Measurements from ENCODE around the gene PLXNB2. TPM values are rescaled to one million over a fixed set of nuclear protein-coding genes. Genes with fewer than 3 reads are reported as not detected.

Gene PLXNB2
- total and polyA plus RNA-seq, 7 experiments from 2014 or later: 0.05 to 138 (median 3.5) TPM

GRCh38 chr22:50266994-50267393 is 40.5 kb downstream of the PLXNB2 start:
- Histone ChIP-seq H3K36me3 (ENCODE audit: control insufficient read depth in 2 of 3, insufficient read depth in 3 of 3, low read length in 3 of 3) (no peaks in the 10 kb centered on the region), H3K27me3 (ENCODE audit: control insufficient read depth in 2 of 2, insufficient read depth in 2 of 2, low read length in 2 of 2) (peaks cover 4% of the 10 kb centered on the region in 2 donors), H3K4me1 (ENCODE audit: control insufficient read depth in 2 of 2, insufficient read depth in 2 of 2, low read length in 2 of 2) (peaks cover 3 to 18% of the 10 kb centered on the region in 2 donors), H3K9me3 (ENCODE audit: control insufficient read depth in 2 of 3, low read length in 3 of 3) (no peaks in the 10 kb centered on the region), H3K27ac (ENCODE audit: low read depth, low read length) (no peak overlapping the region), H3K4me3 (ENCODE audit: low read length) (no peak overlapping the region)
- H3K4me1 Mint-ChIP-seq: peaks cover 0 to 22% (median 14%) of the 10 kb centered on the region in 7 donors
- no peak for DNase-seq
- no peak for ATAC-seq
- H3K27me3 Mint-ChIP-seq: peaks cover 4 to 17% (median 15%) of the 10 kb centered on the region in 5 donors
- CTCF ChIA-PET: interaction anchor here (0.6 kb wide), 1 partner anchor 59 kb away, joined by 3 read pairs; no protein-coding TSS in a partner anchor
- no peaks in the 10 kb centered on the region for H3K9me3 Mint-ChIP-seq
- intact Hi-C loops (cut with micrococcal nuclease): no loop called here
- peak overlapping the region in 1 of 10 donors; percentile 29 for H3K4me3 Mint-ChIP-seq
- H3K27ac Mint-ChIP-seq: no peak overlapping the region
- H3K36me3 Mint-ChIP-seq: peaks cover 0 to 5% (median 0%) of the 10 kb centered on the region in 5 donors
- POLR2A ChIA-PET: interaction anchor here (0.7 kb wide), 1 partner anchor 14 kb away, joined by 3 read pairs; no protein-coding TSS in a partner anchor

DNA sequence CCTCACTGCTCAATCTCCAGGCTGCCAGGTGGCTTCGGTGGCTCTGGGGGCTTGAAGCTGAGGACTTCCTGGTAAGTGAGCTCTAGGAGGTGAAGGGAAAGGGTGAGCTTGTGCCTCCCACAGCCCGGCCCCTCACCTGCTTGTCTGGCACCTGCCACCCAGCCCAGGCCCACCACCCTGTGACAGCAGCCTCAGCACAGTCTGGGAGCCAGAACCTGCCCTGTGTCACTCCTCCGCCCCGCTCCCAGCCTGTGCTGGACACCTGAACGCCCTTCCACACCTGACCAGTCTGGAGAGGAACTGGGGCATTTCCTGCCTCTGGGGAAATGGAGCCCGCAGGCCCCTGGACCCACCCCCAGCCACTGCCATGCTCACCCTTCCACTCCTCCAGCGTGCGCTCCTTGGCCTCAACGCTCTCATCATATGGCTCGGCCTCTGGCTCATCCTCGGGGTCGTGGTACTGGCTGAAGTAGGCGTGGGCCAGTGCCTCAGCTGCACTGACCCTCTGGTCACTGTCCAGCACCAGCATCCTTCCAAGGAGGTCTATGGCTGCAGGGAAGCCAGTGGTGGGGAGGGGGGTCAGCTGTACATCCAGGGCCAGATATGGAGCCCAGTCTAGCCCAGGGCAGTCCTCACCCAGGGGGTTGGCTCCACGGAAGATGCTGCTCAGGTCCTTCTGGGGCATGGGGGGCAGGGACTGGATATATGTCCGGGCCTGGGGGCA is 42.3 kb downstream of the PLXNB2 start:
- Mint-ChIP-seq H3K9me3 (no peaks in the 10 kb centered on the region), H3K36me3 (peaks cover 0 to 5% (median 0%) of the 10 kb centered on the region in 5 donors), H3K27me3 (peaks cover 4 to 16% (median 14%) of the 10 kb centered on the region in 5 donors), H3K4me1 (peaks cover 0 to 20% (median 14%) of the 10 kb centered on the region in 7 donors), H3K27ac (no peak overlapping the region), H3K4me3 (no peak overlapping the region)
- Histone ChIP-seq H3K9me3 (ENCODE audit: control insufficient read depth in 2 of 3, low read length in 3 of 3) (no peaks in the 10 kb centered on the region), H3K4me1 (ENCODE audit: control insufficient read depth in 2 of 2, insufficient read depth in 2 of 2, low read length in 2 of 2) (peaks cover 0 to 11% of the 10 kb centered on the region in 2 donors), H3K27me3 (ENCODE audit: control insufficient read depth in 2 of 2, insufficient read depth in 2 of 2, low read length in 2 of 2) (peaks cover 4% of the 10 kb centered on the region in 2 donors), H3K27ac (ENCODE audit: low read depth, low read length) (no peak overlapping the region), H3K4me3 (ENCODE audit: low read length) (no peak overlapping the region), H3K36me3 (ENCODE audit: control insufficient read depth in 2 of 3, insufficient read depth in 3 of 3, low read length in 3 of 3) (no peaks in the 10 kb centered on the region)
- no peak for DNase-seq
- ChIA-PET CTCF (no interaction called here), POLR2A (no interaction called here)
- no peak for ATAC-seq
- intact Hi-C loops (cut with micrococcal nuclease): no loop called here

DNA sequence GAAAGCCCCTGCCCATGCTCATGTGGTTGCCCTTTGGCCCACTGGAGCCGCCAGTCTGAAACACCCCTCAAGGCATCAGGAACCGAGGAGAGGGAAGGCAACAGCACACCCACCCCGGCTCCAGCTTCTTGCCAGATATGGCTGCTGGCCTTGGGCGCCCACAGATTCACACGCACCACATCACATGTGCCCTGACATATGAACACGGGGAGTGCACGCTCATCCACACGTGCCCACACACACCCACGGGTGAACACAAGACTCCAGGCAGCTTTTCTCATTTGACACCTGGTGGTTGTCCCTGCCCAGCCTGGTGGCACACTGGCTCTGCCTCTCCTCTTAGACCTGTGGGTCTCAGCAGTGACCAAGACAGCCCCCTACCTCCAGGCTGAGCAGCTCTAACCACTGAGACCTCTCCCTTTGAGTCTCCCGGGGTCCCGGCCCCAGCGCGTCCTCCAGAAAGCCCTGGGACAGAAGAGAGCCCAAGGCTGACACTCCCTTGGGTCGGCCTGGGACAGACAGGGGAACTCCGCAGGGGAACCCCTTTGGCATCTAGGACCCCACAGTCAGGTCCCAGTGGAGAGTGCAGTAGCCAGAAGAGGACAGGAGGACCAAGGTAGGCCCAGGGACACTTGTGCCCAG is 43.2 kb downstream of the PLXNB2 start:
- no peaks in the 10 kb centered on the region for H3K9me3 Mint-ChIP-seq
- peaks cover 4% of the 10 kb centered on the region in 2 donors for H3K27me3 ChIP-seq (ENCODE audit: control insufficient read depth in 2 of 2, insufficient read depth in 2 of 2, low read length in 2 of 2)
- H3K27ac ChIP-seq (ENCODE audit: low read depth, low read length): no peak overlapping the region
- no peak for DNase-seq
- ATAC-seq: no peak
- peaks cover 0 to 18% (median 14%) of the 10 kb centered on the region in 7 donors for H3K4me1 Mint-ChIP-seq
- peaks cover 0 to 6% of the 10 kb centered on the region in 2 donors for H3K4me1 ChIP-seq (ENCODE audit: control insufficient read depth in 2 of 2, insufficient read depth in 2 of 2, low read length in 2 of 2)
- CTCF ChIA-PET: no interaction called here
- POLR2A ChIA-PET: no interaction called here
- intact Hi-C loops (cut with micrococcal nuclease): no loop called here
- H3K27ac Mint-ChIP-seq: no peak overlapping the region
- no peaks in the 10 kb centered on the region for H3K36me3 ChIP-seq (ENCODE audit: control insufficient read depth in 2 of 3, insufficient read depth in 3 of 3, low read length in 3 of 3)
- no peak overlapping the region for H3K4me3 ChIP-seq (ENCODE audit: low read length)
- H3K4me3 Mint-ChIP-seq: peak overlapping the region in 1 of 10 donors; percentile 34
- H3K36me3 Mint-ChIP-seq: peaks cover 0 to 5% (median 0%) of the 10 kb centered on the region in 5 donors
- peaks cover 4 to 19% (median 15%) of the 10 kb centered on the region in 5 donors for H3K27me3 Mint-ChIP-seq
- H3K9me3 ChIP-seq (ENCODE audit: control insufficient read depth in 2 of 3, low read length in 3 of 3): no peaks in the 10 kb centered on the region

DNA sequence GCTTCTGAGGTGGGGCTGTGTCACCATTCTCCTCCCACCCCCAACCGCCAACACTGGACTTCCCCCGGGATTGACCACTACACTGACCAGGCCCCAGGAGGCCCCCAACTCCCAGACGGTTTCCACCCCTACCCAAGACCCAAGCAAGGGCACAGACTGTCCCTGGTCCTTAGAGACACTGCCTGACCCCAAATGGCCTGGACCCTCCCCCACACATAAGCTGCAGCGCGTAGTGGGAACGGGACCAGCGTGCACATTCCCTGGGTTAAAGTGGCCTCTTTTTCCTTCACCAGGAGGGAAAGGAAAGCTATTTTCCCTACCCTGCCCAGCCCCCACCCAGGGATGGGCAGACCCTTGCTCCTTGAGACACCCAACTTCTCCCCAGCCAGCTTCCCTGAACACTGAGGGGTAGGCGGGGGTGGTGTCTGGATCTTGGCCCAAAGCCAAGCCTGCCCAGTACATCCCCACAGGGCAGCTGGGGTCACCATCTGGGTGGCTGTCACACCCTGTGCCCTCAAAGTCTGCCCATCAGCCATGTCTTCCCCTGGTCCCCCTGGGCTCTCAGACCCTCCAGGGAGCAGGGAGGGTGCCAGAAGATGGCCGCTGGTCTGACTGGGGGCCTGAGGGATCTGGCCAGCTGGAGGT is 44.4 kb downstream of the PLXNB2 start:
- Mint-ChIP-seq H3K9me3 (no peaks in the 10 kb centered on the region), H3K4me1 (peaks cover 0 to 11% (median 6%) of the 10 kb centered on the region in 7 donors), H3K27ac (no peak overlapping the region), H3K27me3 (peaks cover 4 to 26% (median 15%) of the 10 kb centered on the region in 5 donors), H3K36me3 (peaks cover 0 to 5% (median 0%) of the 10 kb centered on the region in 5 donors), H3K4me3 (no peak overlapping the region)
- ChIA-PET POLR2A (interaction anchor here (1.0 kb wide), 1 partner anchor 12 kb away, joined by 3 read pairs; the partner anchor contains the start of gene HDAC10), CTCF (interaction anchor here (0.6 kb wide), 1 partner anchor 20 kb away, joined by 4 read pairs; no protein-coding TSS in a partner anchor)
- Histone ChIP-seq H3K27me3 (ENCODE audit: control insufficient read depth in 2 of 2, insufficient read depth in 2 of 2, low read length in 2 of 2) (peaks cover 4% of the 10 kb centered on the region in 2 donors), H3K27ac (ENCODE audit: low read depth, low read length) (no peak overlapping the region), H3K36me3 (ENCODE audit: control insufficient read depth in 2 of 3, insufficient read depth in 3 of 3, low read length in 3 of 3) (no peaks in the 10 kb centered on the region), H3K4me1 (ENCODE audit: control insufficient read depth in 2 of 2, insufficient read depth in 2 of 2, low read length in 2 of 2) (peaks cover 0 to 4% of the 10 kb centered on the region in 2 donors), H3K9me3 (ENCODE audit: control insufficient read depth in 2 of 3, low read length in 3 of 3) (no peaks in the 10 kb centered on the region), H3K4me3 (ENCODE audit: low read length) (no peak overlapping the region)
- DNase-seq: no peak
- ATAC-seq: no peak
- intact Hi-C loops (cut with micrococcal nuclease): no loop called here

DNA sequence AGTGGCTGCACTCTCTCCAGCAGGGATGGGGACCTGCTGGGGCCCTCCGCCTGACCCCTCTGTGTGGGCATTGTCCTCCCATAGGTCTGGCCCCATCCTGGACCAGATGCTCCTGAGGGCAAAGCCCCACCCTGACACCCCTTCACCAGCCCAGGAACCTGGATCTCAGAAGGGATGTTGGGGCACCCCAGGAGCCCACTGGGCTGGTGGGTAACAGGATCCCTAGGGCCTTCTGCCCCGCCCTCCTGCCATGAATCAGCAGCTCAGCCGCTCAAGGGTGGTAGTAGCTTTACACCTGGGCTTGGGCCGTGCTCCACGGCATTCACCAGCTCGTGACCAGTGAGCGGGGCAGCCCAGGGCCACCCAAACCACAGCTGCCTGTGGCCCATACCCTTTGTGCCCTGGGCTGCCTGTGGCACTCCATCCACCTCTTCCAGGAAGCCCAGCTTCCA is 45.0 kb downstream of the PLXNB2 start:
- Histone ChIP-seq H3K9me3 (ENCODE audit: control insufficient read depth in 2 of 3, low read length in 3 of 3) (no peaks in the 10 kb centered on the region), H3K36me3 (ENCODE audit: control insufficient read depth in 2 of 3, insufficient read depth in 3 of 3, low read length in 3 of 3) (no peaks in the 10 kb centered on the region), H3K27ac (ENCODE audit: low read depth, low read length) (no peak overlapping the region), H3K4me3 (ENCODE audit: low read length) (no peak overlapping the region), H3K4me1 (ENCODE audit: control insufficient read depth in 2 of 2, insufficient read depth in 2 of 2, low read length in 2 of 2) (peaks cover 0 to 4% of the 10 kb centered on the region in 2 donors), H3K27me3 (ENCODE audit: control insufficient read depth in 2 of 2, insufficient read depth in 2 of 2, low read length in 2 of 2) (peaks cover 4% of the 10 kb centered on the region in 2 donors)
- Mint-ChIP-seq H3K27ac (no peak overlapping the region), H3K36me3 (peaks cover 0 to 3% (median 0%) of the 10 kb centered on the region in 5 donors), H3K9me3 (no peaks in the 10 kb centered on the region), H3K27me3 (peaks cover 4 to 26% (median 15%) of the 10 kb centered on the region in 5 donors), H3K4me1 (peaks cover 0 to 9% (median 6%) of the 10 kb centered on the region in 7 donors), H3K4me3 (peak overlapping the region in 8 of 10 donors; percentile 21 to 80 (median 50))
- no peak for ATAC-seq
- DNase-seq: no peak
- intact Hi-C loops (cut with micrococcal nuclease): no loop called here
- CTCF ChIA-PET: interaction anchor here (0.6 kb wide), 1 partner anchor 20 kb away, joined by 4 read pairs; no protein-coding TSS in a partner anchor
- POLR2A ChIA-PET: interaction anchor here (0.5 to 1.0 kb wide), 2 partner anchors 11 to 400 kb away, joined by 3 read pairs; partner anchors contain the start of gene HDAC10
